Sigmoid colon (tissue), 7 donors: ENCODE measurements around the gene VAV3. TPM values are rescaled to one million over a fixed set of nuclear protein-coding genes. Genes with fewer than 3 reads are reported as not detected.

Source experiments
- DNase-seq: peaks from one replicate; pipeline ENCODE4 v3.0.0-alpha.2; 2019
- H3K27ac ChIP-seq, 4 donors: fragments of 200-600 bp; sonication (generic); one replicate each; pipeline ENCODE4 v1.5.1; 2016 to 2019; ENCODE audit warnings: mild to moderate bottlenecking in 1 of 4
- H3K27me3 ChIP-seq, 3 donors: fragments of 200-600 bp; sonication (generic); one replicate each; pipeline ENCODE4 v1.5.1; 2019; ENCODE audit warnings: mild to moderate bottlenecking in 1 of 3
- H3K36me3 ChIP-seq, 4 donors: fragments of 200-600 bp; sonication (generic); one replicate each; pipeline ENCODE4 v1.5.1; 2016 to 2019
- H3K4me1 ChIP-seq, 4 donors: fragments of 200-600 bp; sonication (generic); one replicate each; pipeline ENCODE4 v1.5.1; 2017 to 2019
- H3K4me3 ChIP-seq, 4 donors: fragments of 200-600 bp; sonication (generic); one replicate each; pipeline ENCODE4 v1.5.1; 2017 to 2019; ENCODE audit warnings: mild to moderate bottlenecking in 2 of 4, moderate library complexity in 1 of 4
- H3K9me3 ChIP-seq, 4 donors: fragments of 200-600 bp in 3 of 4; sonication (generic) in 3 of 4; one replicate each; pipeline versions ENCODE4 v1.5.1 to v1.6.1; 2013 to 2019
- CTCF ChIP-seq, 4 experiments: fragments of 450-650 bp in 3 of 4; fragments of 200-600 bp in 1 of 4; IDR thresholded peaks; one replicate each; pipeline ENCODE4 v1.5.1; 2016 to 2019; ENCODE audit warnings: antibody characterized with exemption in 4 of 4, mild to moderate bottlenecking in 3 of 4, moderate library complexity in 2 of 4
- EP300 ChIP-seq, 4 donors: sonication (generic); formaldehyde crosslinking; IDR thresholded peaks; one replicate each; pipeline ENCODE4 v1.6.1; 2017; ENCODE audit warnings: antibody characterized with exemption in 4 of 4
- POLR2A ChIP-seq, 2 donors: fragments of 450-650 bp; IDR thresholded peaks; one replicate each; pipeline ENCODE4 v1.6.1; 2016; ENCODE audit warnings: antibody characterized with exemption in 2 of 2, mild to moderate bottlenecking in 2 of 2, moderate library complexity in 2 of 2
- POLR2AphosphoS5 ChIP-seq, 4 donors: sonication (generic); formaldehyde crosslinking; IDR thresholded peaks; one replicate each; pipeline ENCODE4 v1.6.1; 2017; ENCODE audit warnings: antibody characterized with exemption in 4 of 4
- WGBS, 2 donors: extraction: QIAGEN DNeasy Blood & Tissue Kit; methylation state at CpG; one replicate each; pipeline ENCODE4 v1.1.7; 2013; 5-methylcytosine and 5-hydroxymethylcytosine counted together
- intact Hi-C: fragments of 100-400 bp; cut with DNase I; formaldehyde crosslinking; loops from one replicate; pipeline ENCODE4 v1.15.1; 2023
- polyA plus RNA-seq, 3 donors: library from polyadenylated mRNA; stranded (reverse); fragments of 200-250 nt; gene quantifications; one replicate each; pipeline ENCODE4 v1.2.3, GENCODE V29; 2013
- total RNA-seq, 4 donors: library from RNA; depleted of rRNA; stranded (reverse); fragments of >200 nt; gene quantifications; one replicate each; pipeline ENCODE4 v1.1.0, GENCODE V29; 2016
- donor health status: healthy with polysubstance abuse.
- donor health status: Bipolar disorder and iron deficiency.
- donor health status: healthy.

VAV3 gene
- total and polyA plus RNA-seq, 7 donors, result 3.5 to 72.1 (median 17.3) TPM

GRCh38 chr1:107899655-107900054 is 65.3 kb downstream of the VAV3 start:
- Histone ChIP-seq H3K4me3 (no peak overlapping the region), H3K36me3 (no peaks in the 10 kb centered on the region), H3K27me3 (no peaks in the 10 kb centered on the region), H3K27ac (no peak overlapping the region), H3K9me3 (no peaks in the 10 kb centered on the region), H3K4me1 (no peaks in the 10 kb centered on the region)
- TF ChIP-seq POLR2AphosphoS5 (IDR thresholded peaks at IDR 0.05), result no peak
- TF ChIP-seq EP300 (IDR thresholded peaks at IDR 0.05), result no peak
- no peak for TF ChIP-seq CTCF (IDR thresholded peaks at IDR 0.05)
- no peak for TF ChIP-seq POLR2A (IDR thresholded peaks at IDR 0.05)
- intact Hi-C loops, result no loop called here
- WGBS, 2 donors, result 70 to 71% methylated on average over 2 of the region's 2 CpGs
- no peak for DNase-seq

- intact Hi-C loops, result no loop called here
- no peaks in the 10 kb centered on the region for H3K4me1 ChIP-seq
- H3K27ac ChIP-seq, result no peak overlapping the region
- H3K27me3 ChIP-seq, result no peaks in the 10 kb centered on the region
- DNase-seq, result no peak
- no peaks in the 10 kb centered on the region for H3K9me3 ChIP-seq
- no peak overlapping the region for H3K4me3 ChIP-seq
- H3K36me3 ChIP-seq, result no peaks in the 10 kb centered on the region
- WGBS, 2 donors, result 37 to 53% methylated on average over 8 of the region's 8 CpGs
- TF ChIP-seq EP300 (IDR thresholded peaks at IDR 0.05) (no peak), POLR2A (IDR thresholded peaks at IDR 0.05) (no peak), POLR2AphosphoS5 (IDR thresholded peaks at IDR 0.05) (no peak), CTCF (IDR thresholded peaks at IDR 0.05) (no peak)
Measured at GRCh38 chr1:107897438-107898345, 67.3 kb downstream of the VAV3 start.

- Histone ChIP-seq H3K36me3 (no peaks in the 10 kb centered on the region), H3K9me3 (no peaks in the 10 kb centered on the region), H3K4me3 (no peak overlapping the region), H3K4me1 (no peaks in the 10 kb centered on the region), H3K27me3 (no peaks in the 10 kb centered on the region), H3K27ac (no peak overlapping the region)
- intact Hi-C loops, result no loop called here
- no peak for DNase-seq
- no peak for TF ChIP-seq POLR2AphosphoS5 (IDR thresholded peaks at IDR 0.05)
- no peak for TF ChIP-seq CTCF (IDR thresholded peaks at IDR 0.05)
- TF ChIP-seq EP300 (IDR thresholded peaks at IDR 0.05), result no peak
- TF ChIP-seq POLR2A (IDR thresholded peaks at IDR 0.05), result no peak
- 63 to 86% methylated on average over 1 of the region's 1 CpG for WGBS, 2 donors
Measured at GRCh38 chr1:107896936-107897335, 68.0 kb downstream of the VAV3 start.

GRCh38 chr1:107896401-107896800 is 68.6 kb downstream of the VAV3 start:
- H3K27me3 ChIP-seq, result no peaks in the 10 kb centered on the region
- no peaks in the 10 kb centered on the region for H3K9me3 ChIP-seq
- no peaks in the 10 kb centered on the region for H3K4me1 ChIP-seq
- WGBS, 2 donors, result 77 to 78% methylated on average over 3 of the region's 3 CpGs
- DNase-seq, result no peak
- TF ChIP-seq CTCF (IDR thresholded peaks at IDR 0.05), result no peak
- no peak for TF ChIP-seq POLR2AphosphoS5 (IDR thresholded peaks at IDR 0.05)
- no peak for TF ChIP-seq POLR2A (IDR thresholded peaks at IDR 0.05)
- no peak for TF ChIP-seq EP300 (IDR thresholded peaks at IDR 0.05)
- intact Hi-C loops, result no loop called here
- H3K27ac ChIP-seq, result no peak overlapping the region
- no peak overlapping the region for H3K4me3 ChIP-seq
- H3K36me3 ChIP-seq, result no peaks in the 10 kb centered on the region
